ENCODE results near the gene NTNG1. TPM values are rescaled to one million over a fixed set of nuclear protein-coding genes. Genes with fewer than 3 reads are reported as not detected.

The NTNG1 gene
- total RNA-seq, 2 experiments from 2014 or later: 1.6 to 1.9 TPM

DNA sequence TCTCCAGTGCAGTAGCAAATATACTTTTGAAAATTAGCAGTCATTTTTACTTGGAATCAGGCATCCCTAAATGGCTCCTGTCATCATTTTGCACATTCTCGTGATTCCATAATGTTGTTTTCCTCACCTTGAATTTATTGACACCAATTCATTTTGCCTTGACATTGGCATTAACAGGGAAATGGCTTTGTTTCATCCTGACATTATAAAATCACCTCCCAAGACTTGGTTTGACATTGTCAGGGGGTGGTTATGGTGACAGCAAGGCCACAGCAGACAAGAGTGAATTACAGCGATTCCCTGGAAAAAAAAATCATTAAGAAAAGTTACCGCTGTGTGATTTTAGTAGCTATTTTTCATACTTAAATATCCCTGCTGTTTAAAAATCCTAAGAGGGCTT, 327.0 kb downstream of the NTNG1 start:
- H3K27me3 Mint-ChIP-seq: peaks cover 14% of the 10 kb centered on the region
- no peaks in the 10 kb centered on the region for H3K4me1 Mint-ChIP-seq
- H3K27ac Mint-ChIP-seq: no peak overlapping the region

DNA sequence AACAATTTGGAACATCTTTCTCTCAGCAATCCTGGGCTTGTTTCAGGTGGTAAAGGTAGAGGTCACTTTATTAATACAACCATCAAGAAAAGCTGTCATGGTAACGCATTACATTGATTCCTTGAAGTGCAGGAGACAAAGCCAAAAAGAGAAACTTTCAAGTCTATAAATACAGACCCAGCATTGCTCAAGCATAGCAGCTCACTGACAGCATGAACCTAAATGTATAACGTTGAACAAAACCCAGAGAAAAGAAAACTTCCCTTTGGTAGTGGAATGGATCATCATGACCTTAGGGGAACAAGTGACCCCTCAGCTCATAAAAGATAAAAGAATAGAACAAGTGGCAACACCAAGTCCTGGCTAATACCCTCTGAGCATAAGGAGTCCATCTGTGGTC, 332.2 kb downstream of the NTNG1 start:
- no peaks in the 10 kb centered on the region for H3K36me3 Mint-ChIP-seq
- H3K4me1 Mint-ChIP-seq: peaks cover 4% of the 10 kb centered on the region
- H3K9me3 Mint-ChIP-seq: no peaks in the 10 kb centered on the region
- H3K27me3 Mint-ChIP-seq: peaks cover 20% of the 10 kb centered on the region
- no peak for DNase-seq
- H3K27ac Mint-ChIP-seq: no peak overlapping the region
- no peak overlapping the region for H3K4me3 Mint-ChIP-seq

More for the DNA sequence above, 327.0 kb downstream of the NTNG1 start:
- DNase-seq: no peak
- Mint-ChIP-seq H3K9me3 (no peaks in the 10 kb centered on the region), H3K36me3 (no peaks in the 10 kb centered on the region), H3K4me3 (no peak overlapping the region)

DNA sequence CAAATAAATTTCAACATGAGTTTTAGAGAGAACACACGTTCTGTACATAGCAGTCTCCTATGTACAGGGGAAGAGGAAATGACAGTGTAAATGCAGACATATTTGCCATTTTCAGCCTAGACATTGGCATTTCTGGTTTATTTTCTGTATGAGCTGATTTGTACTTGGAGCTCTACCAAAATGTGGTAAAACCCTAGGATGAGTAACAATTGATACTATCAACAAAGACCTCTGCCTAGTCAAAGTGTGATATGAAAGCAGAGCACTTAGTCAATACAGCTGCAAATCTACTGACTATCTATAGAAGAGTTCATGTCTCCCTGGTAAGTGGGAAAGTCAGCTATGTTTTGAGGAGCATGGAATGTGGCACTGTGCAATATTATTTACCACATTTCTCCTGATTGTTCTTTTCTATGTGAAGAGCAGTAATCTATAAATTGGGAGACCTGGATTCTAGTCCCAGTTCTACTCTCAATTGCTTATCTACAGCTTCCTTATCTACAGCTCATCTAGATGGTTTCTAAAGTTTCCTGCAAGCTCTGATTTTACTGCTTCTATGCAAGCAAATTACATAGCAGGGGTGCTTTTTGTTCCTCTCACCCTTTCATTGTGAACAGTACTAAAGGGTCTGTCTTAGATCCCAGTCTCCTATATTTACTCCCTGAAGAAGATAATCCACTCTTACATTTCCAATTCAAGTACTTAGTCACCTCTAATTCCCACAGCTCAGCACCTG, 334.2 kb downstream of the NTNG1 start:
- no peaks in the 10 kb centered on the region for H3K36me3 Mint-ChIP-seq
- H3K27me3 Mint-ChIP-seq: peaks cover 27% of the 10 kb centered on the region
- peaks cover 4% of the 10 kb centered on the region for H3K4me1 Mint-ChIP-seq
- H3K4me3 Mint-ChIP-seq: no peak overlapping the region
- no peak overlapping the region for H3K27ac Mint-ChIP-seq
- H3K9me3 Mint-ChIP-seq: no peaks in the 10 kb centered on the region
- no peak for DNase-seq

DNA sequence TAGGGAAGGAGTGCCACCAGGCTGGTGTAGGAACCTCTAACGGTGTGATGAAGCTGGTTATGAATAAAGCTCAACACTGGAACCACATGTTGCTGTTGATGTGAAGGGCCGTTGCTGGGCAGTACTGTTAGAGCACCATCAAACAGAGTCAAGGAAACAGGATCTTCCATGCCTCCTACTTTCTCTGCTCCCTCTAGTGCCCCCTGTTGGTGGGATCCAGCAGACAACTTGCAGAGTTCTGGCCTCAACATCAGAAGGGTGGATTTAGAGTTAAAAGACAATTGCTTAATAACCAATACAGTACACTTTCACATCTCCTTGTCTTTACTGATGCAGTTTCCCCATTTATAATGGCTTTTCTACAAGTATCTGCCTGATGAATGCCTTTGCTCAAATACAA, 336.4 kb downstream of the NTNG1 start:
- Mint-ChIP-seq H3K4me3 (no peak overlapping the region), H3K9me3 (no peaks in the 10 kb centered on the region), H3K27ac (no peak overlapping the region), H3K27me3 (peaks cover 42% of the 10 kb centered on the region), H3K4me1 (peaks cover 7% of the 10 kb centered on the region), H3K36me3 (no peaks in the 10 kb centered on the region)
- DNase-seq: no peak

DNA sequence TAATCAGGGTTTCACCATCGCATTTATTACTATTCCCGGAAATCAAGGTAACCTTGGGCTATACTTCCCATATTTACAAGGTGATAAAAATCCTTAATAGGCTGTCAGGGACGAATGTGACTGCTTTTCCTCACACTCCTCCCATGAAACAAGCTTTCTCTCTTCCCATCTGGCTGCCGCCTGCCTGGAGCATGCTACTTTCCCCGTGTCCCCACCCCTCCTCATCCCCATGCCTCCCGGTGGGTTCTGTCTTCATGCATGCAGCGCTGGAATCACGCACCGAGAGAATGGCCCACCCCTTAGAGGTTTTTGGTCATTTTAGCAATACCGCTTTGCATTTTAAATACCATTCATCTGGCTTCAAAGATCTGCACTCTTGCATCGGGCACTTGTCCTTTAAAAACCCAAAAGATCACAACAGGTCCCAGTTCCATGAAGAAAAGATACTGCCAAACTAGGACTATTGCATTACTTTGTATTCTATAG, 339.1 kb downstream of the NTNG1 start:
- Mint-ChIP-seq H3K4me1 (peaks cover 7% of the 10 kb centered on the region), H3K27me3 (peaks cover 37% of the 10 kb centered on the region), H3K9me3 (no peaks in the 10 kb centered on the region), H3K27ac (no peak overlapping the region), H3K36me3 (no peaks in the 10 kb centered on the region), H3K4me3 (no peak overlapping the region)
- DNase-seq: no peak

DNA sequence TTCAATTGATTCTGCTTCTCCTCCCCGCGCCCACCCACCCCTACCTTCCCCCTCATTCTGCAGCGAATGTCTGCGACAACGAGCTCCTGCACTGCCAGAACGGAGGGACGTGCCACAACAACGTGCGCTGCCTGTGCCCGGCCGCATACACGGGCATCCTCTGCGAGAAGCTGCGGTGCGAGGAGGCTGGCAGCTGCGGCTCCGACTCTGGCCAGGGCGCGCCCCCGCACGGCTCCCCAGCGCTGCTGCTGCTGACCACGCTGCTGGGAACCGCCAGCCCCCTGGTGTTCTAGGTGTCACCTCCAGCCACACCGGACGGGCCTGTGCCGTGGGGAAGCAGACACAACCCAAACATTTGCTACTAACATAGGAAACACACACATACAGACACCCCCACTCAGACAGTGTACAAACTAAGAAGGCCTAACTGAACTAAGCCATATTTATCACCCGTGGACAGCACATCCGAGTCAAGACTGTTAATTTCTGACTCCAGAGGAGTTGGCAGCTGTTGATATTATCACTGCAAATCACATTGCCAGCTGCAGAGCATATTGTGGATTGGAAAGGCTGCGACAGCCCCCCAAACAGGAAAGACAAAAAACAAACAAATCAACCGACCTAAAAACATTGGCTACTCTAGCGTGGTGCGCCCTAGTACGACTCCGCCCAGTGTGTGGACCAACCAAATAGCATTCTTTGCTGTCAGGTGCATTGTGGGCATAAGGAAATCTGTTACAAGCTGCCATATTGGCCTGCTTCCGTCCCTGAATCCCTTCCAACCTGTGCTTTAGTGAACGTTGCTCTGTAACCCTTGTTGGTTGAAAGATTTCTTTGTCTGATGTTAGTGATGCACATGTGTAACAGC, 339.9 kb downstream of the NTNG1 start:
- peak; percentile 6 for DNase-seq
- H3K4me1 Mint-ChIP-seq: peaks cover 3% of the 10 kb centered on the region
- peaks cover 37% of the 10 kb centered on the region for H3K27me3 Mint-ChIP-seq
- no peaks in the 10 kb centered on the region for H3K9me3 Mint-ChIP-seq
- no peak overlapping the region for H3K4me3 Mint-ChIP-seq
- no peaks in the 10 kb centered on the region for H3K36me3 Mint-ChIP-seq
- H3K27ac Mint-ChIP-seq: no peak overlapping the region

DNA sequence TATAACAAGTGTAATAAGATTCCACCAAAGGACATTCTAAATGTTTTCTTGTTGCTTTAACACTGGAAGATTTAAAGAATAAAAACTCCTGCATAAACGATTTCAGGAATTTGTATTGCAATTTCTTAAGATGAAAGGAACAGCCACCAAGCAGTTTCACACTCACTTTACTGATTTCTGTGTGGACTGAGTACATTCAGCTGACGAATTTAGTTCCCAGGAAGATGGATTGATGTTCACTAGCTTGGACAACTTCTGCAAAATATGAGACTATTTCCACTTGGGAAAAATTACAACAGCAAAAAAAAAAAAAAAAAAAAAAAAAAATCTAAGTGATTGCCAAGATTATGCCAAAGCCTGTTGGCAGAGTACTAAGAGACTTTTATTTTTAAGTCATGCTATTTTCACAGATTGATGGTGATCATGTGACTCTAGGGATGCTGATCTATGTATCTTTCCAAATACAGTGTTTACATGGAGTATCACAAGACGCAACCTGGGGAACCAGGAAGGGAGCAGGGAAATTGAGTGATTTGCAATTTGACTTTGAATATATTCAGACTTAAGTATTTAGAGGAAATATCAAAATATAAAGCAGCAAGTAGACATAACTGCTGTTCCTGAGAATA, 341.0 kb downstream of the NTNG1 start:
- Mint-ChIP-seq H3K4me1 (peaks cover 3% of the 10 kb centered on the region), H3K9me3 (no peaks in the 10 kb centered on the region), H3K4me3 (no peak overlapping the region), H3K36me3 (no peaks in the 10 kb centered on the region), H3K27me3 (peaks cover 31% of the 10 kb centered on the region), H3K27ac (no peak overlapping the region)
- DNase-seq: no peak

DNA sequence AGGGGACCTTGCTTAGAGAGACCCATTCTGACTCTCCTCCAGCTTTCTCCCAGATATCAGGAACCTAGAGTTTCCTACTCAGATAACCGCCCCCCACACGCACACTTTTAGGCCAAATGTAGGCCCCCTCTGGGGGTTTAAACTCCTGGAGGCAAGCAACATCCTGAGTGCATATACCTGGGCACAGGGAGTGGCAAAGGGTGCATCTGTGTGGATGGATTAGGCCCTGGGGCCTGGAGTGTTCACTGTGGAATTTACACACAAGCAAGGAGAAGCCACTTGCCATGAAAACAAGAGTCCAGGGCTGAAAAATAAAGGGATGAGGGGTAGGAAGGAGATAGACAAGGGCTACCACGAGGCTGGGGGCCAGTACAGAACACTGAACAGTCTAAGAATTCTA, 343.1 kb downstream of the NTNG1 start:
- H3K36me3 Mint-ChIP-seq: no peaks in the 10 kb centered on the region
- no peak for DNase-seq
- no peak overlapping the region for H3K27ac Mint-ChIP-seq
- no peak overlapping the region for H3K4me3 Mint-ChIP-seq
- no peaks in the 10 kb centered on the region for H3K9me3 Mint-ChIP-seq
- H3K27me3 Mint-ChIP-seq: peaks cover 31% of the 10 kb centered on the region
- H3K4me1 Mint-ChIP-seq: peaks cover 3% of the 10 kb centered on the region

DNA sequence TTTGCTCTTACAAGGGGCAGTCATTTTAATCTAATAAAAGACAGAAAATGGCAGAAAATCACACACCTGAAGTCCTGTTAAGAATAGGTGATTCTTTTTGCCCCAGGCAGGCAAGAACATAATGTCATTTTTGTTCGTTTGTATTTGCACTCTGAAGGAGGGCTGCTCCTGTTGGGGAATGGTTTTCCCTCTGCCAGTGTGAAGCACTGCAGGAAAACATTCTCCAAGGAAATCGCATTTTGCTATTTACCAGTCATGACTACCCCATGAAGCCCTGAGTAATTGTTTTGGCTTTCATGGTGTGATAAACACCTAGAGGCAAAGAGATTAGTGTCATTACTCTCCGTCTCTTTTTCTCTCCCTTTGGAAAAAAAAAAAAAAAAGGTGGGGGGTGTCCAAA, 345.5 kb downstream of the NTNG1 start:
- H3K4me3 Mint-ChIP-seq: no peak overlapping the region
- H3K4me1 Mint-ChIP-seq: no peaks in the 10 kb centered on the region
- DNase-seq: no peak
- no peaks in the 10 kb centered on the region for H3K36me3 Mint-ChIP-seq
- no peak overlapping the region for H3K27ac Mint-ChIP-seq
- peaks cover 13% of the 10 kb centered on the region for H3K27me3 Mint-ChIP-seq
- no peaks in the 10 kb centered on the region for H3K9me3 Mint-ChIP-seq

DNA sequence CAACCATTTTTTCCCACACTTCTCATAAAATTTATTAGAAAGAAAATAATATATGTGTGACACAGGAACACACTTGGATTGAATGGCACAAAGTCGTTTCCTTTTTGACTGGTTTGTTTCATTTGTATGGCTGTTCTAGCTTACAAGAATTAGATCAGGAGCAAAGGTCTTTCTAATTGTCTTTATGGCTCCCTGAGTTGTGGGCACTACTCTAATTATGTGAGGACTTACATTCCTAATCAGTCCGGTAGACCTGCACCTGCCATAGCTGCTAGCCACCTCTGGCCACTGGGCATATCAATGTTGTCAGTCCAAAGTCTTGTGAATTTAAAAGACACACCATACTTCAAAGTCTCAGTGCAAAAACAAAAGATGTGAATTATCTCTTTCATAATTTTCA, 346.7 kb downstream of the NTNG1 start:
- H3K27ac Mint-ChIP-seq: no peak overlapping the region
- peaks cover 2% of the 10 kb centered on the region for H3K27me3 Mint-ChIP-seq
- no peak overlapping the region for H3K4me3 Mint-ChIP-seq
- H3K4me1 Mint-ChIP-seq: no peaks in the 10 kb centered on the region
- H3K9me3 Mint-ChIP-seq: no peaks in the 10 kb centered on the region
- no peaks in the 10 kb centered on the region for H3K36me3 Mint-ChIP-seq
- no peak for DNase-seq

DNA sequence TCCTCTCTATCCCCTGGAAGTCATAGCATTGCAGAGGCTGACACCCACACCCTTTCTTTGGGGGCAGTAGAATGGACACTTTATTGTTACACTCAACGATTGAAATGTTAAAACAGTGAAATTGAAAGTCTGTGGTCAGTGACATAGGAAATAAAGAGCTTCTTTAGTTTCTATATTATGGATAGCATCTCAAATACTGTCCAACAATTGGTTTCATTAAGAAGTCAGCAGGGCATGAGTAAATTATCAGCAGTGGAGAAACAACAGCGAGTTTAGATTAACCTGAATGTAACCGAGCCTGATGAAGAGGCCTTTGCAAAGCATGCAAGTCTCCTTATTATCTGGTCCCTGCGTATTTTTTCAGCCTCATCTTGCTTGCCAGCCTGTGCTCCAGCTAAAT, 350.7 kb downstream of the NTNG1 start:
- Mint-ChIP-seq H3K4me1 (no peaks in the 10 kb centered on the region), H3K9me3 (no peaks in the 10 kb centered on the region), H3K36me3 (no peaks in the 10 kb centered on the region), H3K4me3 (no peak overlapping the region), H3K27me3 (no peaks in the 10 kb centered on the region), H3K27ac (no peak overlapping the region)
- DNase-seq: no peak

DNA sequence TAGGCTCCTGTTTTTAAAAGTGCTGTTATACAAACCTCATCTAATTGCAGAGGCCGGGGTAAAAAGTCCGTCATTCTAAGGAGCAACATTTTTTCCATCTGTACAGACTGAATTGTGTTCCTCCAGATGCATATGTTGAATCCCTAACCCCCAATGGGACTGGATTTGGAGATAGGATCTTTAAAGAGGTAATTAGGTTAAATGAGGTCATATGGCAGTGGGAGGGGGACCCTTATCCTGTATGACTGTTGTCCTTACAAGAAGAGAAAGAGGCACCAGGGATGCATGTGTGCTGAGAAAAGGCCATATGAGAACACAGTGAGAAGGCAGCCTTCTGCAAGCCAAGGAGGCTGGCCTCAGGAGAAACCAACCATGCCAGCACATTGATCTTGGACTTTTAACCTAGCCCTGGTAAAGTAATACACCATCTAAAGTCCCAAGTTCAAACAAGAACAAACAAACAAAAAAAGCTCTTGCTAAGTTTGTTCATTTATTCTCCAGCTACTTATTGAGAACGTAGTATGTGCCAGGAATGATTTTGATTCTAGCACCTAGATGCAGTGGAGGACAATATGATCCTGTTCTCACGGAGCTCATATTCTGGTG, 352.4 kb downstream of the NTNG1 start:
- Mint-ChIP-seq H3K27me3 (no peaks in the 10 kb centered on the region), H3K27ac (no peak overlapping the region), H3K9me3 (no peaks in the 10 kb centered on the region), H3K36me3 (no peaks in the 10 kb centered on the region), H3K4me3 (no peak overlapping the region), H3K4me1 (no peaks in the 10 kb centered on the region)
- DNase-seq: no peak

DNA sequence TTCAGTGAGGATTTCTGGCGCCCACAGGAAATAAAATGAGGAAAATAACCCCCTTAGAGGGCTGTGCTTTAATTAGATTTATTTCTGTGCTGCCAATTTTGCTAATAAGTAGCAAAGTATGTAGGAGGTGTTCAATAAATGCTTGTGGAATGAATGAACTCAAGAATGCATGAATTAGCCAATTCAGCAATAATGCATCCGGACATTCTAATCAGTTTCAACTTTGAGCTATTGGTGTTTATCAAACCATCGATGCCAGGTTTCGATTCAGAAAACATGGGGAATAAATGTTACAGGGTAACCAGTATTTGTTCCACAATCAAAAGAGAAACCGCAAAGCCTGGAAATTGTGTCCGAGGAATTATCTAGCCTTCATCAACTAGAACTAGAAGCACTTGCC, 353.2 kb downstream of the NTNG1 start:
- Mint-ChIP-seq H3K27me3 (no peaks in the 10 kb centered on the region), H3K9me3 (no peaks in the 10 kb centered on the region), H3K27ac (no peak overlapping the region), H3K4me3 (no peak overlapping the region), H3K4me1 (no peaks in the 10 kb centered on the region), H3K36me3 (no peaks in the 10 kb centered on the region)
- DNase-seq: no peak

DNA sequence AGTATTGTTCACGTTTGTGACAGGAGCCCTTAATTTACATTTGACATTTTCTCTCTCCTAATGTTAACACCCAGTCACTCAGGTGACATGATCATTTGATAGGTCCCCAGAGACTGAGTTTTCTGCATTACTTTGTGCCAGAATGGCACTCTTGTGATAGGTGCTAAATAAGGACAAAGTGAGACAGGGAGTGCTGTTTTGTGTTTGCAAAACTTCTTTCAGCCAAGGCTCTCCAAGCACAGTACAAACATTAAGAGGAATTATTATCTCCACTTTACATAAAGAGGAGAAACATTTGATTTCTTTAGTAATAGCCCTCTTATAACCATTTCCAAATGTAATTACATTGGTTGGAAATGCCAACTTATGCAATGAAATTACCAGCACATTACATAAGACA, 355.2 kb downstream of the NTNG1 start:
- H3K4me3 Mint-ChIP-seq: no peak overlapping the region
- no peaks in the 10 kb centered on the region for H3K27me3 Mint-ChIP-seq
- no peak for DNase-seq
- H3K36me3 Mint-ChIP-seq: no peaks in the 10 kb centered on the region
- H3K4me1 Mint-ChIP-seq: no peaks in the 10 kb centered on the region
- H3K27ac Mint-ChIP-seq: no peak overlapping the region
- no peaks in the 10 kb centered on the region for H3K9me3 Mint-ChIP-seq

DNA sequence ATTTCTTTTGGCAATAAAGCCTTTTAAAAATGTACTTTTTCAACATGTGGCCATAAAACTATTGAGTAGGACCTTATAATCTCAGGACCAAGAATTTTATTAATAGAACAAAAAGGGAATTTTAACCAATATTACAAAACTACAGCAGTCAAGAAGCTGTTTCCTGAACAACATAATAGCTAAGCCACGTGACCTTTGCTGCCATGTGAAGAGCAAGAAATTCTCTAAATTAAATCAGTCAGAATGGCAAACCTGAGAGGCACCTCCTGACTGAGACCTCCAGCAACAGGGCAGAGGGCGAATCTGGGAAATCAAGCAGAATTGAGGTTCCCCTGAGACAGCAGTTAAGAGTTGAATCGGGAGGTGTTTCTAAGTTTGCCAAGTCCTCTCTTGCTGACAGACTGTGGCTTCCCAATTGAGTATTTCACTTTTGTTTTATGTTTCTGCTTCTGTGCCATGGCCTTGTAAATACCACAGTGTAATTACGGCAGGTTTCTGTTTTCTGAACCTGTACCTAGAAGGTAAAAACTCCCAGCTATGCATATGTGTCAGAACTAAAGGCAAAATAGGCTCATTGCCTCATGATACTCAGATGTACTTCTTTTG, 358.4 kb downstream of the NTNG1 start:
- H3K4me3 Mint-ChIP-seq: no peak overlapping the region
- H3K4me1 Mint-ChIP-seq: no peaks in the 10 kb centered on the region
- no peak for DNase-seq
- H3K9me3 Mint-ChIP-seq: no peaks in the 10 kb centered on the region
- H3K27me3 Mint-ChIP-seq: no peaks in the 10 kb centered on the region
- no peak overlapping the region for H3K27ac Mint-ChIP-seq
- no peaks in the 10 kb centered on the region for H3K36me3 Mint-ChIP-seq

All from activated naive CD8-positive, alpha-beta T cell treated with anti-CD3 and anti-CD28 coated beads for 36 hours (primary cell).